Measurements from ENCODE around the gene TWF2.

Gene TWF2

GRCh38 chr3:52221563-52222318, 17.2 kb downstream of the TWF2 start:
- DNase-seq, result no peak

GRCh38 chr3:52221141-52221562, 17.8 kb downstream of the TWF2 start:
- no peak for DNase-seq

- peak; percentile 54 for DNase-seq
Observed at GRCh38 chr3:52220380-52221026, 18.5 kb downstream of the TWF2 start.

GRCh38 chr3:52218937-52219650, 19.9 kb downstream of the TWF2 start:
- DNase-seq, result peak; percentile 19

- DNase-seq, result no peak
Observed at GRCh38 chr3:52218454-52218853, 20.5 kb downstream of the TWF2 start.

GRCh38 chr3:52218026-52218425, 20.9 kb downstream of the TWF2 start:
- no peak for DNase-seq

- DNase-seq, result no peak
Observed at GRCh38 chr3:52217409-52217805, 21.6 kb downstream of the TWF2 start.

- DNase-seq, result no peak
Observed at GRCh38 chr3:52216585-52217408, 22.2 kb downstream of the TWF2 start.

GRCh38 chr3:52215351-52215750, 23.6 kb downstream of the TWF2 start:
- DNase-seq, result no peak

- no peak for DNase-seq
Observed at GRCh38 chr3:52213901-52214300, 25.1 kb downstream of the TWF2 start.

- DNase-seq, result no peak
Observed at GRCh38 chr3:52213005-52213404, 26.0 kb downstream of the TWF2 start.

- no peak for DNase-seq
Observed at GRCh38 chr3:52211268-52211891, 27.6 kb downstream of the TWF2 start.

- no peak for DNase-seq
Observed at GRCh38 chr3:52210550-52211046, 28.4 kb downstream of the TWF2 start.

GRCh38 chr3:52210037-52210436, 28.9 kb downstream of the TWF2 start:
- DNase-seq, result no peak

GRCh38 chr3:52208556-52208955, 30.4 kb downstream of the TWF2 start:
- no peak for DNase-seq

- DNase-seq, result no peak
Observed at GRCh38 chr3:52205727-52206372, 33.1 kb downstream of the TWF2 start.

GRCh38 chr3:52204337-52205073, 34.5 kb downstream of the TWF2 start:
- DNase-seq, result peak; percentile 91

GRCh38 chr3:52203701-52204100, 35.3 kb downstream of the TWF2 start:
- DNase-seq, result no peak

- no peak for DNase-seq
Observed at GRCh38 chr3:52202384-52203077, 36.4 kb downstream of the TWF2 start.

- no peak for DNase-seq
Observed at GRCh38 chr3:52200981-52201679, 37.8 kb downstream of the TWF2 start.
